Thyroid gland (tissue), 4 donors: Measurements from ENCODE around the gene ARTN. TPM values are rescaled to one million over a fixed set of nuclear protein-coding genes. Genes with fewer than 3 reads are reported as not detected.

ENCODE experiments used
- DNase-seq, 2 donors: peaks; one replicate each; pipeline ENCODE4 v3.0.0-alpha.2; 2019
- H3K27ac ChIP-seq, 3 donors: fragments of 200-600 bp; sonication (generic); 1 replicate in 2 of 3; 2 replicates in 1 of 3; pipeline ENCODE4 v1.5.1; 2016 to 2019; ENCODE audit warnings: mild to moderate bottlenecking in 1 of 3, moderate library complexity in 1 of 3
- H3K27me3 ChIP-seq: fragments of 200-600 bp; sonication (generic); one replicate; pipeline ENCODE4 v1.5.1; 2019
- H3K36me3 ChIP-seq, 2 donors: fragments of 200-600 bp; sonication (generic); one replicate each; pipeline ENCODE4 v1.5.1; 2016 to 2019
- H3K4me1 ChIP-seq, 2 donors: fragments of 200-600 bp; sonication (generic); one replicate each; pipeline ENCODE4 v1.5.1; 2017 to 2019
- H3K4me3 ChIP-seq, 3 donors: fragments of 200-600 bp; sonication (generic); replicated peaks in 1 of 3; 1 replicate in 2 of 3; 2 replicates in 1 of 3; pipeline ENCODE4 v1.5.1; 2016; ENCODE audit warnings: mild to moderate bottlenecking in 1 of 3
- H3K9me3 ChIP-seq: fragments of 200-600 bp; sonication (generic); one replicate; pipeline ENCODE4 v1.5.1; 2017
- CTCF ChIP-seq, 6 experiments: fragments of 200-600 bp in 3 of 6; fragments of 450-650 bp in 3 of 6; sonication (generic) in 3 of 6; IDR thresholded peaks; one replicate each; pipeline ENCODE4 v1.5.1; 2016 to 2019; ENCODE audit warnings: antibody characterized with exemption in 6 of 6, mild to moderate bottlenecking in 2 of 6, inconsistent platforms in 1 of 6, moderate library complexity in 1 of 6
- POLR2A ChIP-seq, 2 donors: fragments of 450-650 bp; IDR thresholded peaks; one replicate each; pipeline ENCODE4 v1.6.1; 2017; ENCODE audit warnings: antibody characterized with exemption in 2 of 2, mild to moderate bottlenecking in 2 of 2, moderate library complexity in 1 of 2
- WGBS, 2 donors: methylation state at CpG; one replicate each; pipeline ENCODE4 v1.1.5; 2017; 5-methylcytosine and 5-hydroxymethylcytosine counted together
- intact Hi-C: fragments of 100-400 bp; cut with DNase I; formaldehyde crosslinking; loops from one replicate; pipeline ENCODE4 v1.15.1; 2023
- total RNA-seq, 4 donors: library from RNA; depleted of rRNA; stranded (reverse); fragments of >200 nt; gene quantifications; one replicate each; pipeline ENCODE4 v1.2.3, GENCODE V29; 2016

ARTN gene
- total RNA-seq, 4 donors from 2014 or later = 0.40 to 2.0 (median 0.80) TPM

GRCh38 chr1:43904660-43905551 lies 28.7 kb upstream of the ARTN start:
- intact Hi-C loops = no loop called here

GRCh38 chr1:43908226-43908625 lies 25.4 kb upstream of the ARTN start:
- DNase-seq = no peak
- TF ChIP-seq CTCF (IDR thresholded peaks at IDR 0.05) (no peak), POLR2A (IDR thresholded peaks at IDR 0.05) (no peak)
- intact Hi-C loops = no loop called here
- no peaks in the 10 kb centered on the region for H3K9me3 ChIP-seq
- no peak overlapping the region for H3K4me3 ChIP-seq
- 98% methylated on average over 2 of the region's 2 CpGs for WGBS, 2 donors
- H3K27me3 ChIP-seq = no peaks in the 10 kb centered on the region
- H3K36me3 ChIP-seq = no peaks in the 10 kb centered on the region
- H3K4me1 ChIP-seq = no peaks in the 10 kb centered on the region
- H3K27ac ChIP-seq = no peak overlapping the region

More at GRCh38 chr1:43904660-43905551, 28.7 kb upstream of the ARTN start:
- no peaks in the 10 kb centered on the region for H3K4me1 ChIP-seq
- 62 to 83% methylated on average over 7 of the region's 7 CpGs for WGBS, 2 donors
- H3K27ac ChIP-seq = no peak overlapping the region
- H3K27me3 ChIP-seq = no peaks in the 10 kb centered on the region
- no peak for DNase-seq
- no peak overlapping the region for H3K4me3 ChIP-seq
- H3K36me3 ChIP-seq = no peaks in the 10 kb centered on the region
- H3K9me3 ChIP-seq = no peaks in the 10 kb centered on the region
- TF ChIP-seq POLR2A (IDR thresholded peaks at IDR 0.05) (no peak), CTCF (IDR thresholded peaks at IDR 0.05) (no peak)

DNA sequence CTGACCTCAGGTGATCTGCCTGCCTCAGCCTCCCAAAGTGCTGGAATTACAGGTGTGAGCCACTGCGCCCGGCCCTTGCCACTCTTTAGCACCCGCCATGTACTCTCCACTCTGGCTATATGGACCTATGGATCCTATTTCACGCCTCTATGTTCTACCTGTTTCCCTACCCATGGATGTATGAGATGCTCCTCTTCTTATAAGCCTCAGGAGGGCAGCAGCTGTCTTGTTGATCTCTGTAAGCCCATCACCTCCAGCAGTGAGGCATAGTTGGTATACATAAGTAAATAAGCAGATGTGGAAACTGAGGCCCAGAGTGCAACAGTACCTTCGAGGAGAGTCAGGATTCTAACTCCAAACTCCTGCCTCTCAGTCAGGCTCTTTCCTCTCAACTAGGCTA lies 24.7 kb upstream of the ARTN start:
- intact Hi-C loops = no loop called here
- H3K9me3 ChIP-seq = no peaks in the 10 kb centered on the region
- H3K36me3 ChIP-seq = no peaks in the 10 kb centered on the region
- no peaks in the 10 kb centered on the region for H3K27me3 ChIP-seq
- TF ChIP-seq POLR2A (IDR thresholded peaks at IDR 0.05) (no peak), CTCF (IDR thresholded peaks at IDR 0.05) (no peak)
- no peak overlapping the region for H3K27ac ChIP-seq
- no peak for DNase-seq
- no peak overlapping the region for H3K4me3 ChIP-seq
- H3K4me1 ChIP-seq = no peaks in the 10 kb centered on the region
- 98% methylated on average over 5 of the region's 5 CpGs for WGBS, 2 donors

GRCh38 chr1:43910343-43910742 lies 23.3 kb upstream of the ARTN start:
- Histone ChIP-seq H3K4me1 (no peaks in the 10 kb centered on the region), H3K27me3 (no peaks in the 10 kb centered on the region), H3K36me3 (no peaks in the 10 kb centered on the region), H3K27ac (no peak overlapping the region), H3K4me3 (no peak overlapping the region), H3K9me3 (no peaks in the 10 kb centered on the region)
- DNase-seq = no peak
- TF ChIP-seq CTCF (IDR thresholded peaks at IDR 0.05) (no peak), POLR2A (IDR thresholded peaks at IDR 0.05) (no peak)
- intact Hi-C loops = no loop called here
- WGBS, 2 donors = 85 to 100% methylated on average over 1 of the region's 1 CpG

DNA sequence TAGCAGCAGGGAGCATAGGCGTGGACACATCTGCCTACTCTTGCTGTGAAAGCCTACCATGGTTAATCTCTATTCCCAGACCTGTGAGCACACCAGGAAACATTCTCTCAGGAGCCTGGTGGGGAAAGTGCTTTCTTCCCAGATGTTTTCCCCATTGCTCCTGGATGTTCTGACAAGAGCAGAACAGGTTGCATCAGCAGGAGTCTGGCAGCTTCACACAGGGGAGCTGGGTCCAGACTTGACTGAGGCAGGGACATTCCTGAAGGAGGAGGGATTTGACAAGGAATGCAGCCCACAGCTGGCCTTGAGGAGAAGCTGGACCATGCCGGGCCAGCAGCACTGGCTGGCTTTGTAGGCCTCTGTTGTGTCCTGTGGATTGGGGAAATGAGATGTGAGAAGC lies 21.0 kb upstream of the ARTN start:
- H3K27ac ChIP-seq = no peak overlapping the region
- 56 to 67% methylated on average over 2 of the region's 2 CpGs for WGBS, 2 donors
- TF ChIP-seq CTCF (IDR thresholded peaks at IDR 0.05) (no peak), POLR2A (IDR thresholded peaks at IDR 0.05) (no peak)
- intact Hi-C loops = no loop called here
- DNase-seq = no peak
- H3K27me3 ChIP-seq = no peaks in the 10 kb centered on the region
- H3K9me3 ChIP-seq = no peaks in the 10 kb centered on the region
- no peak overlapping the region for H3K4me3 ChIP-seq
- no peaks in the 10 kb centered on the region for H3K4me1 ChIP-seq
- H3K36me3 ChIP-seq = no peaks in the 10 kb centered on the region
